SK-N-SH (cell line): ENCODE results near the gene SPATA25. TPM values are rescaled to one million over a fixed set of nuclear protein-coding genes. Genes with fewer than 3 reads are reported as not detected.

ENCODE experiments used
- CTCF ChIA-PET: fragments of 300-600, 350-600 bp; formaldehyde crosslinking; extraction: SDS; loops from one replicate; lab custom pipeline; 2021; lab: Yijun Ruan, JAX
- POLR2A ChIA-PET: fragments of 350-600 bp; sonication (Branson Sonifier 250); formaldehyde crosslinking; extraction: SDS; loops from one replicate; lab custom pipeline; 2020; ENCODE audit warnings: antibody characterized with exemption, inconsistent platforms; lab: Yijun Ruan, JAX
- DNase-seq: peaks from one replicate; pipeline ENCODE4 v3.0.0; 2012
- H2AFZ ChIP-seq: fragments of 200-600 bp; sonication (generic); 2 replicates; pipeline ENCODE4 v1.8.1; 2016; ENCODE audit warnings: antibody characterized with exemption, mild to moderate bottlenecking, low read depth
- H3F3A ChIP-seq: fragments of 200-600 bp; sonication (generic); replicated peaks from 2 replicates; pipeline ENCODE3; 2016; ENCODE audit warnings: antibody characterized with exemption, mild to moderate bottlenecking; ENCODE audit not compliant: insufficient read depth
- H3K27ac ChIP-seq, 2 experiments: fragments of 200-500 bp in 1 of 2; fragments of 200-600 bp in 1 of 2; sonication (Bioruptor generic) in 1 of 2; sonication (generic), shearing (Covaris generic) in 1 of 2; 2 replicates each; pipeline versions ENCODE4 v1.5.1 to v1.6.1; 2014 to 2016; ENCODE audit warnings: low read depth in 2 of 2, inconsistent platforms in 1 of 2, low read length in 1 of 2, mild to moderate bottlenecking in 1 of 2, mixed read lengths in 1 of 2
- H3K27me3 ChIP-seq: fragments of 200-600 bp; sonication (generic), shearing (Covaris generic); 2 replicates; pipeline ENCODE4 v1.6.1; 2016; ENCODE audit warnings: mixed run types; ENCODE audit not compliant: insufficient read depth
- H3K36me3 ChIP-seq, 2 experiments: fragments of 200-500 bp in 1 of 2; fragments of 200-600 bp in 1 of 2; sonication (Bioruptor generic) in 1 of 2; sonication (generic) in 1 of 2; replicated peaks in 1 of 2; 2 replicates each; pipeline versions ENCODE3 to v1.5.1; 2014 to 2016; ENCODE audit warnings: low read length in 1 of 2, mild to moderate bottlenecking in 1 of 2; ENCODE audit not compliant: insufficient read depth in 2 of 2, control insufficient read depth in 1 of 2
- H3K4me1 ChIP-seq, 2 experiments: fragments of 200-500 bp in 1 of 2; fragments of 200-600 bp in 1 of 2; sonication (Bioruptor generic) in 1 of 2; sonication (generic), shearing (Covaris generic) in 1 of 2; 2 replicates each; pipeline versions ENCODE4 v1.5.1 to v1.6.1; 2014 to 2016; ENCODE audit warnings: low read depth in 1 of 2, low read length in 1 of 2, mixed run types in 1 of 2; ENCODE audit not compliant: insufficient read depth in 2 of 2, control insufficient read depth in 1 of 2
- H3K4me2 ChIP-seq: fragments of 200-600 bp; sonication (generic), shearing (Covaris generic); 2 replicates; pipeline ENCODE4 v1.6.1; 2017; ENCODE audit warnings: mixed run types
- H3K4me3 ChIP-seq, 2 experiments: fragments of 200-500 bp in 1 of 2; fragments of 200-600 bp in 1 of 2; sonication (Bioruptor generic) in 1 of 2; sonication (generic), shearing (Covaris generic) in 1 of 2; 2 replicates each; pipeline versions ENCODE4 v1.5.1 to v1.8.1; 2014 to 2016; ENCODE audit warnings: low read depth in 2 of 2, inconsistent platforms in 1 of 2, low read length in 1 of 2, mild to moderate bottlenecking in 1 of 2, mixed read lengths in 1 of 2, moderate library complexity in 1 of 2
- H3K79me2 ChIP-seq: fragments of 200-600 bp; sonication (generic); 2 replicates; pipeline ENCODE4 v1.8.1; 2017; ENCODE audit warnings: mild to moderate bottlenecking; ENCODE audit not compliant: insufficient read depth
- H3K9ac ChIP-seq: fragments of 200-600 bp; sonication (generic); 2 replicates; pipeline ENCODE4 v1.6.1; 2017; ENCODE audit warnings: mixed run types
- H3K9me2 ChIP-seq: fragments of 200-600 bp; sonication (generic); 2 replicates; pipeline ENCODE4 v1.6.1; 2017; ENCODE audit warnings: mixed run types
- H3K9me3 ChIP-seq: fragments of 200-600 bp; sonication (generic); 2 replicates; pipeline ENCODE4 v1.6.1; 2017; ENCODE audit warnings: mixed run types, mild to moderate bottlenecking, moderate library complexity
- H4K20me1 ChIP-seq: fragments of 200-600 bp; sonication (generic); 2 replicates; pipeline ENCODE4 v1.6.1; 2017; ENCODE audit warnings: mild to moderate bottlenecking, mixed run types; ENCODE audit not compliant: insufficient read depth
- CHD2 ChIP-seq: fragments of 150-350 bp; IDR thresholded peaks from 2 replicates; pipeline ENCODE4 v1.6.1; 2018; ENCODE audit warnings: low read length; ENCODE audit not compliant: partially characterized antibody
- EP300 ChIP-seq, 2 experiments: IDR thresholded peaks; 2 replicates each; pipeline versions ENCODE4 v1.4.0 to v1.6.1; 2012; ENCODE audit warnings: borderline replicate concordance in 1 of 2, low read depth in 1 of 2, low read length in 1 of 2
- EZH2phosphoT487 ChIP-seq: fragments of 200-600 bp; sonication (generic); IDR thresholded peaks from 2 replicates; pipeline ENCODE4 v1.6.1; 2017; ENCODE audit warnings: low read depth, mixed run types, mild to moderate bottlenecking, antibody characterized with exemption, moderate library complexity, borderline replicate concordance
- GATA2 ChIP-seq: sonication (generic); formaldehyde crosslinking; IDR thresholded peaks from 2 replicates; pipeline ENCODE4 v1.5.0; 2020; ENCODE audit warnings: mild to moderate bottlenecking, missing genetic modification reagents
- MXI1 ChIP-seq: IDR thresholded peaks from 2 replicates; pipeline ENCODE4 v1.6.1; 2012; ENCODE audit warnings: mild to moderate bottlenecking, low read depth, low read length, improper control_type of control experiment
- RCOR1 ChIP-seq: fragments of 150-350 bp; IDR thresholded peaks from 2 replicates; pipeline ENCODE4 v1.6.1; 2017; ENCODE audit warnings: antibody characterized with exemption, low read length
- SMC3 ChIP-seq: IDR thresholded peaks from 2 replicates; pipeline ENCODE4 v1.6.1; 2012; ENCODE audit warnings: low read depth, low read length, improper control_type of control experiment
- WGBS: methylation state at CpG from one replicate; pipeline ENCODE4 v1.1.6; 2017; ENCODE audit warnings: low lambda C conversion rate; 5-methylcytosine and 5-hydroxymethylcytosine counted together
- polyA plus RNA-seq, 3 experiments: library from polyadenylated mRNA; depleted of rRNA; stranded (reverse); fragments of >200 nt; gene quantifications; 2 replicates each; pipeline ENCODE4 v1.2.3, GENCODE V29; 2012

Gene SPATA25
- polyA plus RNA-seq, 1 of the 3 experiments (the other 2 are of a cell fraction), result 1.3 TPM

DNA sequence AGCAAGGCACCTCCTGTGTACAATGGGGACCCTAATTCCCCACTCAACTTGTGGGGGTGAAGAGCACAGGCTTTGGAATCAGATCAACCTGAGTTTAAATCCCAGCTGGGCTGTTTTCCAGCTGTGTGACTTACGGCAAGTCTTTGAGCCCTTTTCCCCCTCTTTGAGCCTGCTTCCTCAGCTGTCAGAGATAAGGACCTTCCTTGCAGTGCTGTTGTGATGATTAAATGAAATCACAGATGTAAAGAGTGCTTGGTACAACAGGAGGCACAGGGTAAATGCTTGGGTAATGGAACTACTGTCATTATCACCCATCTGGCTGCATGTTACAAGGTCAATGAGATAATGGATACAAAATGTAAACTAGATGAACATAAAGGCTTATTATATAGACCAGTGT is 50.6 kb downstream of the SPATA25 start:
- TF ChIP-seq MXI1, result peak; percentile 76; the same call in 1 of the 2 replicates
- peak; percentile 25 for TF ChIP-seq CHD2
- TF ChIP-seq GATA2, result peak; percentile 90
- TF ChIP-seq SMC3, result no peak
- no peak for TF ChIP-seq EZH2phosphoT487
- peak in 1 of 2 experiments; percentile 64; a peak in 2 of 4 replicates for TF ChIP-seq EP300 (IDR thresholded peaks at IDR 0.05; ENCODE audit: borderline replicate concordance in 1 of 2, low read depth in 1 of 2, low read length in 1 of 2)
- TF ChIP-seq RCOR1, result peak; percentile 72; the same call in 1 of the 2 replicates
- DNase-seq, result peak; percentile 75
- no peaks in the 10 kb centered on the region for H4K20me1 ChIP-seq
- H3K9me3 ChIP-seq, result no peaks in the 10 kb centered on the region
- peaks cover 29% of the 10 kb centered on the region for H3K79me2 ChIP-seq
- H3K9ac ChIP-seq, result no peak overlapping the region
- no peak overlapping the region for H2AFZ ChIP-seq
- H3F3A ChIP-seq, result peaks cover 15% of the 10 kb centered on the region
- H3K9me2 ChIP-seq, result no peaks in the 10 kb centered on the region
- H3K27me3 ChIP-seq, result no peaks in the 10 kb centered on the region
- ChIA-PET POLR2A (no interaction called here), CTCF (interaction anchor here (1.8 kb wide), 1 partner anchor 38 kb away, joined by 9 read pairs; no protein-coding TSS in a partner anchor)
- no peak overlapping the region; a peak in 1 of 4 replicates for H3K4me3 ChIP-seq
- peak overlapping the region in 1 of 2 experiments; percentile 67; a peak in 2 of 4 replicates for H3K27ac ChIP-seq
- H3K4me1 ChIP-seq, result peaks cover 8 to 31% of the 10 kb centered on the region in 2 experiments; a peak in 3 of 4 replicates
- peak overlapping the region; percentile 38; the same call in 1 of the 2 replicates for H3K4me2 ChIP-seq
- H3K36me3 ChIP-seq, result peaks cover 8 to 17% of the 10 kb centered on the region in 2 experiments
- 80% methylated on average over 1 of the region's 1 CpG for WGBS

Other genes starting within 250 kb of the SPATA25 start
- gene WFDC11, start 217.4 kb downstream of the SPATA25 start, polyA plus RNA-seq (2012; rRNA removed), result not detected in 2 replicates
- not detected in 2 replicates for gene WFDC13, start 185.6 kb downstream of the SPATA25 start, polyA plus RNA-seq (2012; rRNA removed)
- gene WFDC10B, start 182.6 kb downstream of the SPATA25 start, polyA plus RNA-seq (2012; rRNA removed), result not detected in 2 replicates
- not detected in 2 replicates for gene SPINT4, start 165.3 kb downstream of the SPATA25 start, polyA plus RNA-seq (2012; rRNA removed)
- gene WFDC3, start 95.7 kb downstream of the SPATA25 start, polyA plus RNA-seq (2012; rRNA removed), result 0.76 and 0.97 TPM in 2 replicates
- gene DNTTIP1, start 95.7 kb downstream of the SPATA25 start, polyA plus RNA-seq (2012; rRNA removed), result 60.0 and 65.8 TPM in 2 replicates
- gene UBE2C, start 75.0 kb downstream of the SPATA25 start, polyA plus RNA-seq (2012; rRNA removed), result 82.8 and 115 TPM in 2 replicates
- gene TNNC2, start 60.3 kb downstream of the SPATA25 start, polyA plus RNA-seq (2012; rRNA removed), result 0.57 and 1.1 TPM in 2 replicates
- 20.6 and 22.1 TPM in 2 replicates for gene SNX21, start 53.8 kb downstream of the SPATA25 start, polyA plus RNA-seq (2012; rRNA removed)
- 48.4 and 54.8 TPM in 2 replicates for gene ACOT8, start 30.2 kb downstream of the SPATA25 start, polyA plus RNA-seq (2012; rRNA removed)
- 2.3 and 2.9 TPM in 2 replicates for gene ZSWIM3, start 30.0 kb downstream of the SPATA25 start, polyA plus RNA-seq (2012; rRNA removed)
- gene ZSWIM1, start 6.4 kb downstream of the SPATA25 start, polyA plus RNA-seq (2012; rRNA removed), result 1.8 and 2.8 TPM in 2 replicates
- 3.5 and 4.7 TPM in 2 replicates for gene NEURL2, start 3.6 kb upstream of the SPATA25 start, polyA plus RNA-seq (2012; rRNA removed)
- gene CTSA, start 3.7 kb upstream of the SPATA25 start, polyA plus RNA-seq (2012; rRNA removed), result 338 and 363 TPM in 2 replicates
- gene PLTP, start 24.5 kb upstream of the SPATA25 start, polyA plus RNA-seq (2012; rRNA removed), result 114 and 154 TPM in 2 replicates
- gene PCIF1, start 47.1 kb upstream of the SPATA25 start, polyA plus RNA-seq (2012; rRNA removed), result 18.2 and 23.1 TPM in 2 replicates
- 8.5 and 11.7 TPM in 2 replicates for gene ZNF335, start 84.6 kb upstream of the SPATA25 start, polyA plus RNA-seq (2012; rRNA removed)
- 0.18 and 0.23 TPM in 2 replicates for gene MMP9, start 121.3 kb upstream of the SPATA25 start, polyA plus RNA-seq (2012; rRNA removed)
- 8.5 and 19.9 TPM in 2 replicates for gene SLC12A5, start 141.6 kb upstream of the SPATA25 start, polyA plus RNA-seq (2012; rRNA removed)
- gene NCOA5, start 202.3 kb upstream of the SPATA25 start, polyA plus RNA-seq (2012; rRNA removed), result 18.6 and 20.4 TPM in 2 replicates
- not detected in 2 replicates for gene CD40, start 230.7 kb upstream of the SPATA25 start, polyA plus RNA-seq (2012; rRNA removed)